Right lobe of liver (tissue), 6 donors: ENCODE measurements around the gene TBC1D8. TPM values are rescaled to one million over a fixed set of nuclear protein-coding genes. Genes with fewer than 3 reads are reported as not detected.

Source experiments
- ATAC-seq, 4 donors: fragments of 200-7000 bp; cut with Tn5 transposase; one replicate each; pipeline ENCODE4 v1.9.1; 2020; ENCODE audit warnings: mild to moderate bottlenecking in 4 of 4, moderate library complexity in 4 of 4
- DNase-seq, 3 donors: peaks; one replicate each; pipeline ENCODE4 v3.0.0-alpha.2; 2020
- H3K27ac ChIP-seq, 3 donors: fragments of 200-600 bp; one replicate each; pipeline ENCODE4 v1.8.0; 2022
- H3K27me3 ChIP-seq, 2 donors: fragments of 200-600 bp; one replicate each; pipeline ENCODE4 v1.8.0; 2022
- H3K36me3 ChIP-seq, 4 donors: fragments of 200-600 bp; sonication (generic) in 1 of 4; one replicate each; pipeline versions ENCODE4 v1.5.1 to v1.8.0; 2017 to 2022; ENCODE audit warnings: control low read depth in 1 of 4
- H3K4me1 ChIP-seq, 4 donors: fragments of 200-600 bp; sonication (generic) in 1 of 4; one replicate each; pipeline versions ENCODE4 v1.5.1 to v1.8.0; 2017 to 2022; ENCODE audit warnings: control low read depth in 1 of 4
- H3K4me3 ChIP-seq, 3 donors: fragments of 200-600 bp; one replicate each; pipeline ENCODE4 v1.8.0; 2022
- H3K9me3 ChIP-seq, 4 donors: fragments of 200-600 bp; sonication (generic) in 1 of 4; one replicate each; pipeline versions ENCODE4 v1.5.1 to v1.8.0; 2017 to 2022; ENCODE audit warnings: control low read depth in 1 of 4
- CTCF ChIP-seq, 4 donors: fragments of 200-600 bp in 3 of 4; fragments of 450-650 bp in 1 of 4; IDR thresholded peaks; one replicate each; pipeline versions ENCODE4 v1.5.1 to v1.8.0; 2016 to 2022; ENCODE audit warnings: antibody characterized with exemption in 4 of 4, mild to moderate bottlenecking in 2 of 4
- POLR2A ChIP-seq: fragments of 450-650 bp; IDR thresholded peaks from one replicate; pipeline ENCODE4 v1.6.1; 2017; ENCODE audit warnings: antibody characterized with exemption, mild to moderate bottlenecking
- WGBS: methylation state at CpG from one replicate; pipeline ENCODE4 v1.1.6; 2018; ENCODE audit warnings: low coverage, low lambda C conversion rate; ENCODE audit not compliant: insufficient coverage; ENCODE audit errors: missing lambda C conversion rate; 5-methylcytosine and 5-hydroxymethylcytosine counted together
- intact Hi-C, 2 donors: fragments of 100-400 bp; cut with DNase I; formaldehyde crosslinking; loops; one replicate each; pipeline versions ENCODE4 v1.11.2 to v1.14.1; 2022
- total RNA-seq, 6 experiments: library from RNA; depleted of rRNA in 2 of 6; stranded (reverse); fragments of >200 nt in 2 of 6; fragmentation: NEBNext Ultra II Directional in 3 of 6; extraction: Animal tissue kit (Norgen Biotek cat#: 25700) in 3 of 6; gene quantifications; one replicate each; pipeline versions ENCODE4 v1.1.0 to v1.2.4, GENCODE V29; 2016 to 2023
- donor health status: DM: no; HTN: yes; CAD: no.
- donor health status: DM: no; HTN: no; CAD: no.
- donor health status: DM: no; HTN: no; CAD: no.
- donor health status: DM: no; HTN: yes; CAD: no.
- donor health status: DM: no; HTN: yes; CAD: no.

The TBC1D8 gene
- total RNA-seq, 6 experiments from 2014 or later = 17.3 to 31.2 (median 21.5) TPM

GRCh38 chr2:100975521-100975785 is 175.7 kb downstream of the TBC1D8 start:
- no peak for DNase-seq
- Histone ChIP-seq H3K9me3 (no peaks in the 10 kb centered on the region), H3K36me3 (peaks cover 0 to 40% (median 2%) of the 10 kb centered on the region in 4 donors), H3K27me3 (no peaks in the 10 kb centered on the region), H3K27ac (no peak overlapping the region), H3K4me3 (no peak overlapping the region), H3K4me1 (no peaks in the 10 kb centered on the region)
- WGBS = 95% methylated on average over 4 of the region's 7 CpGs
- intact Hi-C loops = no loop called here
- TF ChIP-seq CTCF (IDR thresholded peaks at IDR 0.05) = no peak
- no peak for TF ChIP-seq POLR2A
- ATAC-seq = no peak

- no peak overlapping the region for H3K4me3 ChIP-seq
- intact Hi-C loops = no loop called here
- H3K36me3 ChIP-seq = peaks cover 0 to 40% (median 2%) of the 10 kb centered on the region in 4 donors
- WGBS = 90% methylated on average over 10 of the region's 22 CpGs
- TF ChIP-seq CTCF (IDR thresholded peaks at IDR 0.05) (no peak), POLR2A (no peak)
- H3K27ac ChIP-seq = no peak overlapping the region
- DNase-seq (no peak), ATAC-seq (no peak)
- H3K27me3 ChIP-seq = no peaks in the 10 kb centered on the region
- no peaks in the 10 kb centered on the region for H3K4me1 ChIP-seq
- H3K9me3 ChIP-seq = no peaks in the 10 kb centered on the region
These were observed 176.3 kb downstream of the TBC1D8 start for GRCh38 chr2:100974712-100975520.

GRCh38 chr2:100972452-100972851 is 178.7 kb downstream of the TBC1D8 start:
- Histone ChIP-seq H3K9me3 (no peaks in the 10 kb centered on the region), H3K27ac (no peak overlapping the region), H3K4me3 (no peak overlapping the region), H3K27me3 (no peaks in the 10 kb centered on the region), H3K4me1 (no peaks in the 10 kb centered on the region), H3K36me3 (peaks cover 0 to 43% (median 2%) of the 10 kb centered on the region in 4 donors)
- intact Hi-C loops = no loop called here
- ATAC-seq (no peak), DNase-seq (no peak)
- 96% methylated on average over 6 of the region's 7 CpGs for WGBS
- TF ChIP-seq CTCF (IDR thresholded peaks at IDR 0.05) (no peak), POLR2A (no peak)

- ATAC-seq = no peak
- H3K4me3 ChIP-seq = no peak overlapping the region
- WGBS = 87% methylated on average over 5 of the region's 9 CpGs
- DNase-seq = no peak
- H3K9me3 ChIP-seq = no peaks in the 10 kb centered on the region
- intact Hi-C loops = no loop called here
- H3K27me3 ChIP-seq = no peaks in the 10 kb centered on the region
- no peak for TF ChIP-seq CTCF (IDR thresholded peaks at IDR 0.05)
- TF ChIP-seq POLR2A = no peak
- no peaks in the 10 kb centered on the region for H3K4me1 ChIP-seq
- no peak overlapping the region for H3K27ac ChIP-seq
- H3K36me3 ChIP-seq = peaks cover 0 to 34% (median 2%) of the 10 kb centered on the region in 4 donors
These were observed 180.0 kb downstream of the TBC1D8 start for GRCh38 chr2:100971221-100971620.
